ENCODE results near the gene EXOC3L1.

The EXOC3L1 gene

GRCh38 chr16:67183627-67184452 is 6.1 kb downstream of the EXOC3L1 start, which contains the start of gene MATCAP1:
Gene MATCAP1, minus strand, starts transcription at chr16:67183963. Its CDS starts 3,353 bp downstream, at chr16:67180610.
- ChIA-PET POLR2A (interaction anchor here (1.6 kb wide), 1 partner anchor 64 kb away, joined by 4 read pairs; the partner anchor contains the start of gene FHOD1), CTCF (interaction anchor here (0.7 to 10.2 kb wide), 24 partner anchors 11 to 289 kb away, joined by 3 to 128 read pairs (median 10); partner anchors contain the start of genes CES3, FBXL8, NOL3 and TRADD)
- peak; percentile 82 for DNase-seq (ENCODE audit: low read depth, low spot score)
- no peak for TF ChIP-seq CTCF (IDR thresholded peaks at IDR 0.05; ENCODE audit: insufficient read depth, low read length, missing control alignments)
- peak within 1 kb of the TSS; percentile 74 for H3K4me3 ChIP-seq (ENCODE audit: low read depth, low read length)

- peak overlapping the region; percentile 74 for H3K4me3 ChIP-seq (ENCODE audit: low read depth, low read length)
- ChIA-PET CTCF (interaction anchor here (0.9 to 10.2 kb wide), 12 partner anchors 11 to 288 kb away, joined by 3 to 128 read pairs (median 8); partner anchors contain the start of genes CES3, FBXL8, NOL3 and TRADD), POLR2A (no interaction called here)
- no peak for DNase-seq (ENCODE audit: low read depth, low spot score)
- TF ChIP-seq CTCF (IDR thresholded peaks at IDR 0.05; ENCODE audit: insufficient read depth, low read length, missing control alignments), result no peak
Observed at GRCh38 chr16:67183284-67183626, 6.7 kb downstream of the EXOC3L1 start.

GRCh38 chr16:67182288-67182687 is 7.6 kb downstream of the EXOC3L1 start:
- ChIA-PET POLR2A (no interaction called here), CTCF (interaction anchor here (0.9 to 10.2 kb wide), 9 partner anchors 10 to 229 kb away, joined by 3 to 128 read pairs (median 21); partner anchors contain the start of genes CES3, FBXL8, NOL3 and TRADD)
- no peak for DNase-seq (ENCODE audit: low read depth, low spot score)
- no peak overlapping the region for H3K4me3 ChIP-seq (ENCODE audit: low read depth, low read length)
- no peak for TF ChIP-seq CTCF (IDR thresholded peaks at IDR 0.05; ENCODE audit: insufficient read depth, low read length, missing control alignments)

GRCh38 chr16:67181346-67181745 is 8.6 kb downstream of the EXOC3L1 start:
- ChIA-PET CTCF (interaction anchor here (0.7 to 10.2 kb wide), 8 partner anchors 9 to 286 kb away, joined by 3 to 128 read pairs (median 6); partner anchors contain the start of genes FBXL8, NOL3 and TRADD), POLR2A (interaction anchor here (0.6 to 1.0 kb wide), 2 partner anchors 11 to 20 kb away, joined by 3 to 8 read pairs; partner anchors contain the start of gene NOL3)
- TF ChIP-seq CTCF (IDR thresholded peaks at IDR 0.05; ENCODE audit: insufficient read depth, low read length, missing control alignments), result no peak
- H3K4me3 ChIP-seq (ENCODE audit: low read depth, low read length), result no peak overlapping the region
- DNase-seq (ENCODE audit: low read depth, low spot score), result peak; percentile 44

GRCh38 chr16:67180166-67180565 is 9.8 kb downstream of the EXOC3L1 start:
- TF ChIP-seq CTCF (IDR thresholded peaks at IDR 0.05; ENCODE audit: insufficient read depth, low read length, missing control alignments), result no peak
- no peak overlapping the region for H3K4me3 ChIP-seq (ENCODE audit: low read depth, low read length)
- POLR2A ChIA-PET, result interaction anchor here (0.6 kb wide), 1 partner anchor 237 kb away, joined by 3 read pairs; no protein-coding TSS in a partner anchor
- DNase-seq (ENCODE audit: low read depth, low spot score), result no peak
- CTCF ChIA-PET, result no interaction called here

Measured in AG04449 (cell line).